HCT116 (cell line): ENCODE measurements around the gene GAGE2A. TPM values are rescaled to one million over a fixed set of nuclear protein-coding genes. Genes with fewer than 3 reads are reported as not detected.
"Not testable (repeated sequence)": the region's sequence is repeated elsewhere in the genome, so short reads cannot be mapped to it uniquely, and the experiment has no call there.

Experiments used
- ATAC-seq: fragments of 200-7000 bp; cut with Tn5 transposase; 2 replicates; pipeline ENCODE4 v1.9.1; 2020; ENCODE audit warnings: mild to moderate bottlenecking, moderate library complexity
- BruUV-seq: library from RNA; stranded (reverse); fragments of 400-500 nt; replicated peaks from 2 replicates; lab custom pipeline; 2021; lab: Mats Ljungman, UMichigan
- CTCF ChIA-PET: fragments of 300-600 bp; sonication (Branson Sonifier 250); formaldehyde crosslinking; loops from one replicate; lab custom pipeline; 2021; ENCODE audit warnings: antibody characterized with exemption; lab: Charles Lee
- POLR2A ChIA-PET: fragments of 300-600, 350-600 bp; sonication (Branson Sonifier 250); formaldehyde crosslinking; loops from one replicate; lab custom pipeline; 2021; ENCODE audit warnings: antibody characterized with exemption; lab: Charles Lee
- RAD21 ChIA-PET, 2 experiments: fragments of 300-600 bp; sonication (Branson Sonifier 250); formaldehyde crosslinking; loops; one replicate each; lab custom pipeline; 2023; ENCODE audit warnings: low total read pairs in 2 of 2; ENCODE audit not compliant: uncharacterized antibody in 2 of 2, unreplicated experiment in 2 of 2, low non-redundant PET in 1 of 2; lab: Charles Lee
- DNase-seq: peaks from one replicate; pipeline ENCODE4 v3.0.0-alpha.2; 2010; ENCODE audit warnings: low read depth, low spot score
- H2AFZ ChIP-seq: fragments of 200-600 bp; shearing (Covaris generic), sonication (generic); 2 replicates; pipeline ENCODE4 v1.6.1; 2017; ENCODE audit warnings: low read depth, mixed run types, mixed read lengths, antibody characterized with exemption, low read length; ENCODE audit not compliant: poor library complexity, severe bottlenecking
- H3K27ac ChIP-seq: 2 replicates; pipeline ENCODE4 v1.5.1; 2012; ENCODE audit warnings: low read depth, low read length
- H3K27me3 ChIP-seq: fragments of 200-600 bp; sonication (generic); 2 replicates; pipeline ENCODE4 v1.6.1; 2016; ENCODE audit warnings: mixed run types, low read length, mixed read lengths; ENCODE audit not compliant: insufficient read depth
- H3K36me3 ChIP-seq, 2 experiments: fragments of 200-500 bp in 1 of 2; fragments of 200-600 bp in 1 of 2; sonication (Bioruptor generic) in 1 of 2; sonication (generic) in 1 of 2; 2 replicates each; pipeline versions ENCODE4 v1.5.1 to v1.6.1; 2014 to 2016; ENCODE audit warnings: low read length in 2 of 2, inconsistent platforms in 1 of 2, mixed read lengths in 1 of 2, mixed run types in 1 of 2; ENCODE audit not compliant: insufficient read depth in 2 of 2, control insufficient read depth in 1 of 2
- H3K4me1 ChIP-seq, 2 experiments: fragments of 200-600 bp in 1 of 2; sonication (generic) in 1 of 2; 2 replicates each; pipeline versions ENCODE4 v1.5.1 to v1.6.1; 2012 to 2017; ENCODE audit warnings: low read length in 2 of 2, inconsistent platforms in 1 of 2, mild to moderate bottlenecking in 1 of 2, mixed read lengths in 1 of 2, mixed run types in 1 of 2, moderate library complexity in 1 of 2; ENCODE audit not compliant: insufficient read depth in 2 of 2, control insufficient read depth in 1 of 2
- H3K4me2 ChIP-seq: fragments of 200-600 bp; sonication (generic); 2 replicates; pipeline ENCODE4 v1.6.1; 2017; ENCODE audit warnings: mixed run types, low read length, mixed read lengths
- H3K4me3 ChIP-seq, 2 experiments: fragments of 200-600 bp in 1 of 2; sonication (generic) in 1 of 2; replicated peaks in 1 of 2; 2 replicates each; pipeline ENCODE4 v1.5.1; 2011 to 2016; ENCODE audit warnings: low read length in 2 of 2, control low read depth in 1 of 2, low read depth in 1 of 2, mild to moderate bottlenecking in 1 of 2, mixed read lengths in 1 of 2, mixed run types in 1 of 2
- H3K79me2 ChIP-seq: fragments of 200-600 bp; sonication (generic); 2 replicates; pipeline ENCODE4 v1.6.1; 2017; ENCODE audit warnings: mild to moderate bottlenecking, mixed run types, low read length, moderate library complexity, mixed read lengths; ENCODE audit not compliant: insufficient read depth
- H3K9ac ChIP-seq: fragments of 200-600 bp; sonication (generic); 2 replicates; pipeline ENCODE4 v1.6.1; 2016; ENCODE audit warnings: low read length, mixed read lengths
- H3K9me2 ChIP-seq: fragments of 200-600 bp; sonication (generic), shearing (Covaris generic); 2 replicates; pipeline ENCODE4 v1.6.1; 2017; ENCODE audit warnings: mixed run types, mild to moderate bottlenecking, moderate library complexity; ENCODE audit not compliant: insufficient read depth
- H3K9me3 ChIP-seq, 2 experiments: fragments of 200-500 bp in 1 of 2; fragments of 200-600 bp in 1 of 2; sonication (Bioruptor generic) in 1 of 2; sonication (generic) in 1 of 2; 2 replicates each; pipeline ENCODE4 v1.6.1; 2014 to 2017; ENCODE audit warnings: low read length in 2 of 2, mixed read lengths in 2 of 2, inconsistent platforms in 1 of 2, low read depth in 1 of 2, mild to moderate bottlenecking in 1 of 2, mixed run types in 1 of 2, moderate library complexity in 1 of 2; ENCODE audit not compliant: control insufficient read depth in 1 of 2, insufficient read depth in 1 of 2
- H4K20me1 ChIP-seq: fragments of 200-600 bp; sonication (generic), shearing (Covaris generic); 2 replicates; pipeline ENCODE4 v1.6.1; 2017; ENCODE audit warnings: mixed run types, mild to moderate bottlenecking, moderate library complexity; ENCODE audit not compliant: insufficient read depth
- intact Hi-C: fragments of 100-400 bp; cut with micrococcal nuclease; formaldehyde crosslinking; loops from 2 replicates; pipeline ENCODE4 v1.10.0; 2022
- total RNA-seq: library from RNA; stranded (reverse); gene quantifications from one replicate; pipeline ENCODE4 v1.2.1, GENCODE V29; 2021; ENCODE audit not compliant: unreplicated experiment

The GAGE2A gene
- total RNA-seq, 1 experiment from 2014 or later, result 0.52 TPM

DNA sequence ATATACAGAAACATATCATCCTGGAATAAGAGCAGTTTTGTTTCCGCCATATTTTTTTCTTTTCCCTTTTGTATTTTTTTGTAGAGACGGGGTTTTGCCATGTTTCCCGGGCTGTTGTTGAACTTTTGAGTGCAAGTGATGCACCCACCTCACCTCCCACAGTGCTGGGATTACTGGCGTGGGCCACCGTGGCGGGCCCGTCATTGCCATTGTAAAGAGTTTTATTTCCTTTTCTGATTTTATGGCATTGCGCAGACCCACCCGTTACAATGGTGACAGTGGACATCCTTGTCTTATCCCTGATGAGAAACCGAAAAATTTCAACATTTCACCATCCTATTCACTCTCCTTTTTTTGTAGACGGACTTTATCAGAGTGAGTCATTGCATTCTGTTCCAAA, 20.6 kb upstream of the GAGE2A start:
- H3K9me3 ChIP-seq, ATAC-seq, intact Hi-C loops, H3K36me3 ChIP-seq, H3K9ac ChIP-seq, BruUV-seq, H3K4me1 ChIP-seq, POLR2A ChIA-PET, CTCF ChIA-PET, H3K27ac ChIP-seq, H2AFZ ChIP-seq, H3K9me2 ChIP-seq, DNase-seq, H3K4me3 ChIP-seq, H4K20me1 ChIP-seq, H3K79me2 ChIP-seq, RAD21 ChIA-PET, H3K4me2 ChIP-seq, H3K27me3 ChIP-seq: not testable (repeated sequence)

DNA sequence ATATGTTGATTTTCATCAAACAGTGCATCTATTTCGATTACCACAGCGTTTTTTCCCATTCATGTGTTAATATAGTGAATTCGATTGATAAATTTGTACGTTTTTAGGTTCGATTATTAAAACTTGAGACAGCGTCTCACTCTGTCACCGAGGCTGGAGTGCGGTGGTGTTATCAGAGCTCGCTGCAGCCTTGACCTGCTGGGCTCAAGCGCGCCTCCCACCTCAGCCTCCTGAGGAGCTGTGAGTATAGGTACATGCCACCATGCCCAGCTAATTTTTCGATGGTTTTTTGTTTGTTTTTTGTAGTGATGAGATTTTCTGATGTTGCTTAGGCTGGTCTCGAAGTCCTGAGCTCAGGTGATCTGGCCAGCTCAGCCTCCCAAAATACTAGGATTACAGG, 20.1 kb upstream of the GAGE2A start:
- BruUV-seq, H3K36me3 ChIP-seq, H4K20me1 ChIP-seq, H3K9ac ChIP-seq, POLR2A ChIA-PET, H3K79me2 ChIP-seq, H3K9me2 ChIP-seq, H3K9me3 ChIP-seq, H3K27ac ChIP-seq, H3K4me1 ChIP-seq, RAD21 ChIA-PET, DNase-seq, H3K4me2 ChIP-seq, H3K27me3 ChIP-seq, H3K4me3 ChIP-seq, intact Hi-C loops, ATAC-seq, H2AFZ ChIP-seq, CTCF ChIA-PET: not testable (repeated sequence)

DNA sequence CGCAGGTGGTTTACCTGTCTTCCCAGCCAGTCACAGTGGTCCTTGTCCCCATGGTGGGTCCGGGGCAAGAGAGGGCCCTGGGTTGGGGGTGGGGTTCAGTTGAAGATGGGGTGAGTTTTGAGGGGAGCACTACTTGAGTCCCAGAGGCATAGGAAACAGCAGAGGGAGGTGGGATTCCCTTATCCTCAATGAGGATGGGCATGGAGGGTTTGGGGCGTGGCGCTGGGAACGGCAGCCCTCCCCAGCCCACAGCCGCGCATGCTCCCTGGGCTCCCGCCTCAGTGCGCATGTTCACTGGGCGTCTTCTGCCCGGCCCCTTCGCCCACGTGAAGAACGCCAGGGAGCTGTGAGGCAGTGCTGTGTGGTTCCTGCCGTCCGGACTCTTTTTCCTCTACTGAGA, 19.2 kb upstream of the GAGE2A start, which contains the start of gene GAGE12G:
TSS of gene GAGE12G (plus strand) at position 301 of the 400 bp plus-strand sequence. CDS start 1,155 bp downstream, outside the sequence.
- H3K4me3 ChIP-seq, H4K20me1 ChIP-seq, H3K9me2 ChIP-seq, ATAC-seq, intact Hi-C loops, H3K27ac ChIP-seq, H3K27me3 ChIP-seq, BruUV-seq, H3K36me3 ChIP-seq, CTCF ChIA-PET, DNase-seq, H2AFZ ChIP-seq, H3K79me2 ChIP-seq, POLR2A ChIA-PET, H3K9ac ChIP-seq, H3K9me3 ChIP-seq, H3K4me2 ChIP-seq, RAD21 ChIA-PET, H3K4me1 ChIP-seq: not testable (repeated sequence)

DNA sequence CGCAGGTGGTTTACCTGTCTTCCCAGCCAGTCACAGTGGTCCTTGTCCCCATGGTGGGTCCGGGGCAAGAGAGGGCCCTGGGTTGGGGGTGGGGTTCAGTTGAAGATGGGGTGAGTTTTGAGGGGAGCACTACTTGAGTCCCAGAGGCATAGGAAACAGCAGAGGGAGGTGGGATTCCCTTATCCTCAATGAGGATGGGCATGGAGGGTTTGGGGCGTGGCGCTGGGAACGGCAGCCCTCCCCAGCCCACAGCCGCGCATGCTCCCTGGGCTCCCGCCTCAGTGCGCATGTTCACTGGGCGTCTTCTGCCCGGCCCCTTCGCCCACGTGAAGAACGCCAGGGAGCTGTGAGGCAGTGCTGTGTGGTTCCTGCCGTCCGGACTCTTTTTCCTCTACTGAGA, 9.6 kb upstream of the GAGE2A start, which contains the start of gene GAGE12H:
TSS of gene GAGE12H (plus strand) at position 301 of the 400 bp plus-strand sequence. CDS start 1,155 bp downstream, outside the sequence.
- DNase-seq, POLR2A ChIA-PET, intact Hi-C loops, H3K79me2 ChIP-seq, H3K4me1 ChIP-seq, CTCF ChIA-PET, H3K9me2 ChIP-seq, BruUV-seq, H3K4me2 ChIP-seq, H3K27ac ChIP-seq, H3K36me3 ChIP-seq, RAD21 ChIA-PET, H4K20me1 ChIP-seq, H3K27me3 ChIP-seq, H2AFZ ChIP-seq, H3K9ac ChIP-seq, H3K9me3 ChIP-seq, ATAC-seq, H3K4me3 ChIP-seq: not testable (repeated sequence)
